Endothelial cell of umbilical vein (primary cell): ENCODE data around the gene D2HGDH. TPM values are rescaled to one million over a fixed set of nuclear protein-coding genes. Genes with fewer than 3 reads are reported as not detected.

Experiments used
- BruUV-seq: library from RNA; stranded (reverse); fragments of 400-500 nt; replicated peaks from 2 replicates; lab custom pipeline; 2021; lab: Mats Ljungman, UMichigan
- CTCF ChIA-PET: fragments of 300-600, 350-600 bp; sonication (Branson Sonifier 250); formaldehyde crosslinking; loops from one replicate; lab custom pipeline; 2021; ENCODE audit warnings: antibody characterized with exemption, inconsistent platforms; lab: Charles Lee
- POLR2A ChIA-PET: fragments of 300-600, 350-600 bp; sonication (Branson Sonifier 250); formaldehyde crosslinking; loops from one replicate; lab custom pipeline; 2021; ENCODE audit warnings: antibody characterized with exemption, inconsistent platforms; lab: Charles Lee
- DNase-seq: peaks from one replicate; pipeline ENCODE4 v3.0.0-alpha.2; 2011; ENCODE audit warnings: low read depth, low spot score
- FAIRE-seq: peaks from 2 replicates; lab custom pipeline; 2011; peaks lifted over from hg19 to GRCh38; lab: Jason Lieb, UNC
- H2AFZ ChIP-seq: 2 replicates; pipeline ENCODE4 v1.6.0; 2012; ENCODE audit warnings: low read depth, low read length, control low read depth, inconsistent platforms
- H3K27ac ChIP-seq: 2 replicates; pipeline ENCODE4 v1.5.1; 2011; ENCODE audit warnings: low read depth, mild to moderate bottlenecking, control low read depth, low read length, moderate library complexity; ENCODE audit not compliant: insufficient read depth
- H3K27me3 ChIP-seq, 2 experiments: 2 replicates each; pipeline versions ENCODE4 v1.6.0 to v1.6.1; 2011; ENCODE audit warnings: low read length in 2 of 2, mixed read lengths in 1 of 2; ENCODE audit not compliant: control insufficient read depth in 2 of 2, insufficient read depth in 2 of 2
- H3K36me3 ChIP-seq, 2 experiments: 2 replicates in 1 of 2; 3 replicates in 1 of 2; pipeline ENCODE4 v1.5.1; 2011; ENCODE audit warnings: low read length in 2 of 2, mild to moderate bottlenecking in 1 of 2, moderate library complexity in 1 of 2; ENCODE audit not compliant: control insufficient read depth in 2 of 2, insufficient read depth in 2 of 2; ENCODE audit errors: extremely low read depth in 1 of 2
- H3K4me1 ChIP-seq: 3 replicates; pipeline ENCODE4 v1.5.1; 2011; ENCODE audit warnings: mild to moderate bottlenecking, low read length; ENCODE audit not compliant: control insufficient read depth, insufficient read depth; ENCODE audit errors: extremely low read depth
- H3K4me2 ChIP-seq: 2 replicates; pipeline ENCODE4 v1.6.1; 2011; ENCODE audit warnings: low read length, control low read depth, mixed read lengths; ENCODE audit not compliant: insufficient read depth
- H3K4me3 ChIP-seq, 3 experiments: fragments of 200-600 bp in 1 of 3; sonication (generic), shearing (Covaris generic) in 1 of 3; replicated peaks in 1 of 3; 2 replicates each; pipeline ENCODE4 v1.5.1; 2011 to 2016; ENCODE audit warnings: control low read depth in 3 of 3, low read length in 3 of 3, mild to moderate bottlenecking in 2 of 3, inconsistent platforms in 1 of 3, low read depth in 1 of 3, moderate library complexity in 1 of 3; ENCODE audit not compliant: insufficient read depth in 1 of 3
- H3K79me2 ChIP-seq: 2 replicates; pipeline ENCODE4 v1.6.0; 2012; ENCODE audit warnings: low read length, inconsistent platforms; ENCODE audit not compliant: control insufficient read depth, insufficient read depth
- H3K9ac ChIP-seq: replicated peaks from 2 replicates; pipeline ENCODE3; 2011; ENCODE audit warnings: low read length, control low read depth; ENCODE audit not compliant: insufficient read depth; ENCODE audit errors: extremely low read depth
- H3K9me1 ChIP-seq: replicated peaks from 3 replicates; pipeline ENCODE4 v1.6.0; 2011; ENCODE audit warnings: mild to moderate bottlenecking, low read length; ENCODE audit not compliant: control insufficient read depth, insufficient read depth; ENCODE audit errors: extremely low read depth
- H3K9me3 ChIP-seq: replicated peaks from 2 replicates; pipeline ENCODE4 v1.5.1; 2012; ENCODE audit warnings: low read length, inconsistent platforms; ENCODE audit not compliant: control insufficient read depth, insufficient read depth
- H4K20me1 ChIP-seq: replicated peaks from 2 replicates; pipeline ENCODE3; 2011; ENCODE audit warnings: mild to moderate bottlenecking, low read length; ENCODE audit not compliant: control insufficient read depth, insufficient read depth; ENCODE audit errors: extremely low read depth
- CTCF ChIP-seq, 2 donors: IDR thresholded peaks; 1 replicate in 1 of 2; 2 replicates in 1 of 2; pipeline ENCODE4 v1.5.1; 2011; ENCODE audit warnings: low read length in 2 of 2, mild to moderate bottlenecking in 2 of 2, moderate library complexity in 2 of 2, control low read depth in 1 of 2, inconsistent platforms in 1 of 2, low read depth in 1 of 2; ENCODE audit not compliant: insufficient read depth in 1 of 2; ENCODE audit errors: extremely low read depth in 1 of 2
- FOS ChIP-seq: IDR thresholded peaks from 2 replicates; pipeline ENCODE4 v1.6.1; 2011; ENCODE audit warnings: mild to moderate bottlenecking, low read length, moderate library complexity, borderline replicate concordance; ENCODE audit not compliant: insufficient read depth
- GATA2 ChIP-seq: IDR thresholded peaks from 2 replicates; pipeline ENCODE4 v1.7.0; 2011; ENCODE audit warnings: low read depth, mild to moderate bottlenecking, moderate library complexity, mixed read lengths, low read length; ENCODE audit not compliant: insufficient read length, insufficient read depth
- JUN ChIP-seq: IDR thresholded peaks from 2 replicates; pipeline ENCODE4 v1.6.1; 2011; ENCODE audit warnings: borderline replicate concordance, low read depth; ENCODE audit not compliant: insufficient read length, insufficient read depth
- POLR2A ChIP-seq: IDR thresholded peaks from 2 replicates; pipeline ENCODE4 v1.6.1; 2012; ENCODE audit warnings: low read depth, mild to moderate bottlenecking, control low read depth, low read length
- dilution Hi-C: fragments of 300-500 bp; cut with MboI; formaldehyde crosslinking; loops from one replicate; pipeline ENCODE4 v1.15.0; 2019; ENCODE audit warnings: low sequenced_read_pairs; ENCODE audit not compliant: extremely low pct_ligation_motif_present
- intact Hi-C: fragments of 100-400 bp; cut with micrococcal nuclease; formaldehyde crosslinking; loops from one replicate; pipeline ENCODE4 v1.10.0; 2022
- polyA plus RNA-seq, 4 experiments: library from polyadenylated mRNA; depleted of rRNA in 3 of 4; stranded (reverse) in 3 of 4; unstranded in 1 of 4; fragments of >200 nt; gene quantifications; 2 replicates each; pipeline versions ENCODE4 v1.2.1 to v1.2.3, GENCODE V29; 2011 to 2012; ENCODE audit warnings: missing spikeins in 1 of 4
- total RNA-seq: library from RNA; stranded (reverse); gene quantifications from 2 replicates; pipeline ENCODE4 v1.2.3, GENCODE V29; 2021
- TF ChIP-seq, protein P1 (sequence below): IDR thresholded peaks from 2 replicates; pipeline ENCODE4 v1.6.1; 2011; ENCODE audit not compliant: insufficient read depth, insufficient read length

D2HGDH gene
- total and polyA plus RNA-seq, 2 donors (not counting 3 experiments of a cell fraction or from before 2014, with no cell fraction given): 22.3 TPM

- no peaks in the 10 kb centered on the region for H3K9me1 ChIP-seq
- no peaks in the 10 kb centered on the region for H4K20me1 ChIP-seq
- intact Hi-C loops (no loop called here), dilution Hi-C loops (no loop called here)
- TF ChIP-seq FOS (no peak), GATA2 (no peak), JUN (no peak), POLR2A (no peak)
- TF ChIP-seq, protein P1, sequence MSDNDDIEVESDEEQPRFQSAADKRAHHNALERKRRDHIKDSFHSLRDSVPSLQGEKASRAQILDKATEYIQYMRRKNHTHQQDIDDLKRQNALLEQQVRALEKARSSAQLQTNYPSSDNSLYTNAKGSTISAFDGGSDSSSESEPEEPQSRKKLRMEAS: no peak
- no TSS peak for BruUV-seq
- H3K4me2 ChIP-seq: no peak overlapping the region
- H3K36me3 ChIP-seq: peaks cover 0 to 2% of the 10 kb centered on the region in 2 experiments
- no peaks in the 10 kb centered on the region for H3K27me3 ChIP-seq
- H3K4me3 ChIP-seq: no peak overlapping the region
- no peak overlapping the region for H3K9ac ChIP-seq
- peaks cover 5% of the 10 kb centered on the region for H3K4me1 ChIP-seq
- DNase-seq (no peak), FAIRE-seq (no peak)
- POLR2A ChIA-PET: no interaction called here
- no peaks in the 10 kb centered on the region for H3K79me2 ChIP-seq
- no peak overlapping the region for H3K27ac ChIP-seq
- CTCF ChIA-PET: interaction anchor here (1.2 kb wide), 1 partner anchor 32 kb away, joined by 4 read pairs; no protein-coding TSS in a partner anchor
- no peaks in the 10 kb centered on the region for H3K9me3 ChIP-seq
- no peak overlapping the region for H2AFZ ChIP-seq
Observed at GRCh38 chr2:241772063-241772499, 37.7 kb downstream of the D2HGDH start.

GRCh38 chr2:241773511-241774418 lies 39.3 kb downstream of the D2HGDH start:
- FAIRE-seq: no peak
- DNase-seq: no peak
- BruUV-seq: no TSS peak
- dilution Hi-C loops (no loop called here), intact Hi-C loops (no loop called here)
- H3K27me3 ChIP-seq: no peaks in the 10 kb centered on the region
- ChIA-PET POLR2A (no interaction called here), CTCF (no interaction called here)
- H3K9me3 ChIP-seq: no peaks in the 10 kb centered on the region
- no peak overlapping the region for H3K4me3 ChIP-seq
- no peak for TF ChIP-seq FOS
- no peak for TF ChIP-seq CTCF (IDR thresholded peaks at IDR 0.05; ENCODE audit: extremely low read depth in 1 of 2, insufficient read depth in 1 of 2, low read depth in 1 of 2, low read length in 2 of 2)
- H3K4me1 ChIP-seq: peaks cover 5% of the 10 kb centered on the region
- H2AFZ ChIP-seq: no peak overlapping the region
- no peak overlapping the region for H3K27ac ChIP-seq
- H3K9me1 ChIP-seq: no peaks in the 10 kb centered on the region
- H4K20me1 ChIP-seq: no peaks in the 10 kb centered on the region
- H3K79me2 ChIP-seq: no peaks in the 10 kb centered on the region
- no peak overlapping the region for H3K4me2 ChIP-seq
- no peaks in the 10 kb centered on the region for H3K36me3 ChIP-seq
- H3K9ac ChIP-seq: no peak overlapping the region
